Testis (tissue), 2 donors: Measurements from ENCODE around the gene ARID5B.

ENCODE experiments used
- CTCF ChIP-seq, 3 experiments: fragments of 450-650 bp in 2 of 3; fragments of 200-600 bp in 1 of 3; sonication (generic) in 1 of 3; IDR thresholded peaks; one replicate each; pipeline ENCODE4 v1.5.1; 2016 to 2019; ENCODE audit warnings: antibody characterized with exemption in 3 of 3, mild to moderate bottlenecking in 2 of 3, moderate library complexity in 1 of 3
- POLR2A ChIP-seq: fragments of 450-650 bp; IDR thresholded peaks from one replicate; pipeline ENCODE4 v1.6.1; 2017; ENCODE audit warnings: antibody characterized with exemption, mild to moderate bottlenecking, moderate library complexity

DNA sequence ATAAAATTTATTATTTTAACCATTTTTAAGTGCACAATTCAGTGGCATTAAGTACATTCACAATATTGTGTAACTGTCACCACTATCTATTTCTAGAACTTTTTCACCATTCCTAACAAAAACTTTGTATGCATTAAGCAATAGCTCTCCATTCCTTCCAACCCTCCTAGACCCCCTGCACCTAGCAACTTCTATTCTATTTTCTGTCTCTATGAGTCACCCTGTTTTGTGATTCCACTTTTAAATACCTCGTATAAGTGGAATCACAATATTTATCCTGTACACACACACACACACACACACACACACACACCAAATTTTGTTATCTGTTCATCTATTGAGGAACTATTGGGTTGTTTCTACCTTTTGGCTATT is 89.2 kb downstream of the ARID5B start:
- no peak for TF ChIP-seq CTCF (IDR thresholded peaks at IDR 0.05)
- no peak for TF ChIP-seq POLR2A
